HEK293 (cell line): Measurements from ENCODE around the gene CREB5.

ENCODE experiments used
- ATF2 ChIP-seq: fragments of 450-650 bp; formaldehyde crosslinking; IDR thresholded peaks from 2 replicates; pipeline ENCODE4 v1.5.1; 2016; ENCODE audit warnings: missing biosample characterization, missing genetic modification characterization, low read depth
- CTCF ChIP-seq: fragments of 450-650 bp; formaldehyde crosslinking; IDR thresholded peaks from 2 replicates; pipeline ENCODE4 v1.5.1; 2016; ENCODE audit warnings: missing biosample characterization, missing genetic modification characterization
- EGR2 ChIP-seq: fragments of 450-650 bp; formaldehyde crosslinking; IDR thresholded peaks from 2 replicates; pipeline ENCODE4 v1.5.1; 2016; ENCODE audit warnings: low read depth, missing biosample characterization, missing genetic modification characterization
- KLF1 ChIP-seq: fragments of 450-650 bp; formaldehyde crosslinking; IDR thresholded peaks from 2 replicates; pipeline ENCODE4 v1.5.1; 2016; ENCODE audit warnings: missing biosample characterization, missing genetic modification characterization
- REST ChIP-seq: fragments of 450-650 bp; formaldehyde crosslinking; IDR thresholded peaks from 2 replicates; pipeline ENCODE4 v1.5.1; 2016; ENCODE audit warnings: missing biosample characterization, missing genetic modification characterization
- SALL2 ChIP-seq: fragments of 450-650 bp; formaldehyde crosslinking; IDR thresholded peaks from 2 replicates; pipeline ENCODE4 v1.5.0; 2017; ENCODE audit warnings: missing biosample characterization, mild to moderate bottlenecking, missing genetic modification characterization, borderline replicate concordance
- ZNF514 ChIP-seq: fragments of 450-650 bp; formaldehyde crosslinking; IDR thresholded peaks from 2 replicates; pipeline ENCODE4 v1.5.1; 2016; ENCODE audit warnings: missing biosample characterization, missing genetic modification characterization
- ZNF558 ChIP-seq: fragments of 450-650 bp; formaldehyde crosslinking; IDR thresholded peaks from 2 replicates; pipeline ENCODE4 v1.5.1; 2016; ENCODE audit warnings: missing biosample characterization, missing genetic modification characterization
- ZNF621 ChIP-seq: fragments of 450-650 bp; formaldehyde crosslinking; IDR thresholded peaks from 2 replicates; pipeline ENCODE4 v1.5.1; 2017; ENCODE audit warnings: missing biosample characterization, missing genetic modification characterization
- ZNF660 ChIP-seq: fragments of 450-650 bp; IDR thresholded peaks from 2 replicates; pipeline ENCODE4 v1.5.1; 2018; ENCODE audit warnings: missing biosample characterization, mild to moderate bottlenecking, missing genetic modification characterization
- ZNF837 ChIP-seq: fragments of 450-650 bp; formaldehyde crosslinking; IDR thresholded peaks from 2 replicates; pipeline ENCODE4 v1.5.1; 2016; ENCODE audit warnings: missing biosample characterization, missing genetic modification characterization

- no peak for TF ChIP-seq REST (tag by site-specific recombination)
- no peak for TF ChIP-seq ATF2 (tag by site-specific recombination)
- no peak for TF ChIP-seq ZNF558 (tag by site-specific recombination)
- no peak for TF ChIP-seq CTCF (tag by site-specific recombination)
- no peak for TF ChIP-seq ZNF660 (tag by site-specific recombination)
- no peak for TF ChIP-seq EGR2 (tag by site-specific recombination)
- no peak for TF ChIP-seq SALL2
- no peak for TF ChIP-seq ZNF621 (tag by site-specific recombination)
- TF ChIP-seq ZNF514 (tag by site-specific recombination) = no peak
- no peak for TF ChIP-seq KLF1
- no peak for TF ChIP-seq ZNF837
These were observed 118.5 kb downstream of the CREB5 start for GRCh38 chr7:28530803-28531175.
